Common myeloid progenitor, CD34-positive (primary cell): ENCODE data around the gene LUC7L3.

Experiments
- CTCF ChIA-PET: fragments of 350-600 bp; sonication (Branson Sonifier 250); formaldehyde crosslinking; loops from one replicate; lab custom pipeline; 2021; ENCODE audit warnings: antibody characterized with exemption; lab: Charles Lee
- POLR2A ChIA-PET: fragments of 350-600 bp; sonication (Branson Sonifier 250); formaldehyde crosslinking; loops from one replicate; lab custom pipeline; 2021; ENCODE audit warnings: antibody characterized with exemption; lab: Charles Lee
- DNase-seq, 3 donors: peaks; one replicate each; pipeline versions ENCODE4 v3.0.0 to v3.0.0-alpha.2; 2013
- H3K27ac ChIP-seq, 2 experiments: 1 replicate in 1 of 2; 2 replicates in 1 of 2; pipeline ENCODE4 v1.7.0; 2013; ENCODE audit warnings: inconsistent platforms in 2 of 2, low read length in 2 of 2, mild to moderate bottlenecking in 2 of 2, low read depth in 1 of 2, moderate library complexity in 1 of 2; ENCODE audit not compliant: severe bottlenecking in 2 of 2, insufficient read depth in 1 of 2, poor library complexity in 1 of 2
- H3K27me3 ChIP-seq, 5 experiments: replicated peaks in 2 of 5; 1 replicate in 3 of 5; 2 replicates in 2 of 5; pipeline versions ENCODE4 v1.6.1 to v1.7.0; 2013; ENCODE audit warnings: low read length in 4 of 5, mild to moderate bottlenecking in 2 of 5, moderate library complexity in 2 of 5, inconsistent platforms in 1 of 5; ENCODE audit not compliant: insufficient read depth in 5 of 5, control insufficient read depth in 4 of 5
- H3K36me3 ChIP-seq, 4 experiments: 1 replicate in 2 of 4; 2 replicates in 2 of 4; pipeline versions ENCODE4 v1.6.1 to v1.7.0; 2013; ENCODE audit warnings: low read length in 3 of 4, control low read depth in 1 of 4, mild to moderate bottlenecking in 1 of 4; ENCODE audit not compliant: control insufficient read depth in 4 of 4, insufficient read depth in 4 of 4
- H3K4me1 ChIP-seq, 4 experiments: 1 replicate in 3 of 4; 2 replicates in 1 of 4; pipeline versions ENCODE4 v1.6.1 to v1.7.1; 2013; ENCODE audit warnings: low read length in 3 of 4, mild to moderate bottlenecking in 3 of 4, control low read depth in 1 of 4, inconsistent platforms in 1 of 4, moderate library complexity in 1 of 4; ENCODE audit not compliant: control insufficient read depth in 4 of 4, insufficient read depth in 4 of 4; ENCODE audit errors: control extremely low read depth in 1 of 4
- H3K4me3 ChIP-seq, 7 experiments: 1 replicate in 4 of 7; 2 replicates in 3 of 7; pipeline versions ENCODE4 v1.5.1 to v1.7.0; 2013; ENCODE audit warnings: mild to moderate bottlenecking in 7 of 7, low read length in 6 of 7, moderate library complexity in 6 of 7, inconsistent platforms in 2 of 7, low read depth in 2 of 7, control low read depth in 1 of 7; ENCODE audit not compliant: insufficient read depth in 4 of 7, control insufficient read depth in 1 of 7; ENCODE audit errors: extremely low read depth in 1 of 7
- H3K9me3 ChIP-seq, 5 experiments: 1 replicate in 4 of 5; 2 replicates in 1 of 5; pipeline versions ENCODE4 v1.6.1 to v1.7.1; 2013; ENCODE audit warnings: low read length in 4 of 5, mild to moderate bottlenecking in 2 of 5, inconsistent platforms in 1 of 5, low read depth in 1 of 5, moderate library complexity in 1 of 5; ENCODE audit not compliant: control insufficient read depth in 4 of 5, insufficient read depth in 2 of 5; ENCODE audit errors: control extremely low read depth in 1 of 5
- WGBS: methylation state at CpG from one replicate; pipeline ENCODE4 v1.1.5; 2013; ENCODE audit not compliant: insufficient coverage; 5-methylcytosine and 5-hydroxymethylcytosine counted together

The LUC7L3 gene

DNA sequence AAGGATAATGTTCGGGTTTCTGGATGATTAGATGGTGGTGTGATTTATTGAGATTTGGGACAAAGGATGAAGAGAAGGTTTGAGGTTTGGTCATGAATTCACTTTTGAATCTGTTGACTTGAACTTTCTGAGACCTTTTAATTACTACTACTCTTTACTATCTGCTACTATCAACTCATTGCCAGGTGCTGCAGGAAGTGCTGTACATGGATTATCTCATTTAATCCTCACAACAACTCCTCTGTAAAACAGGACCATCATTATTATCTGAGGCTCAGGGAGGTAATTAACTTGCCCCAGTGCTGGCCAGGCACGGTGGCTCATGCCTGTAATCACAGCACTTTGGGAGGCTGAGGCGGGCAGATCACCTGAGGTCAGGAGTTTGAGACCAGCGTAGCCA, 8.8 kb upstream of the LUC7L3 start:
- Histone ChIP-seq H3K36me3 (no peaks in the 10 kb centered on the region), H3K27ac (no peak overlapping the region), H3K4me1 (peaks cover 12 to 30% (median 24%) of the 10 kb centered on the region in 4 experiments), H3K4me3 (no peak overlapping the region), H3K9me3 (no peaks in the 10 kb centered on the region), H3K27me3 (no peaks in the 10 kb centered on the region)
- ChIA-PET POLR2A (no interaction called here), CTCF (no interaction called here)
- 85% methylated on average over 2 of the region's 4 CpGs for WGBS
- DNase-seq = no peak

DNA sequence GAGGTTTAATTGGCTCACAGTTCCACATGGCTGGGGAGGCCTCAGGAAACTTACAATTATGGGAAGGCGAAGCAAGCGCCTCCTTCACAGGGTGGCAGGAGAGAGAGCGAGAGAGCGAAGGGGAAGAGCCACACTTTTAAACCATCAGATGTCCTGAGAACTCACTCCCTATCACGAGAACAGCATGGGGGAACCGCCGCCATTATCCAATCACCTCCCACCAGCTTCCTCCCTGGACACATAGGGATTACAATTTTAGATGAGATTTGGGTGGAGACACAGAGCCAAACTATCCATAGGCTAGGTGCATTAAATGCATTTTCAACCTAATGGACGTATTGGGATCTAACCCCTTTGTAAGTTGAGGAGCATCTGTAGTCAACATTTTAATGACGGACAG, 6.8 kb upstream of the LUC7L3 start:
- no peak for DNase-seq
- Histone ChIP-seq H3K4me1 (peaks cover 10 to 19% (median 17%) of the 10 kb centered on the region in 4 experiments), H3K27ac (no peak overlapping the region), H3K27me3 (no peaks in the 10 kb centered on the region), H3K36me3 (no peaks in the 10 kb centered on the region), H3K9me3 (no peaks in the 10 kb centered on the region), H3K4me3 (no peak overlapping the region)
- 100% methylated on average over 4 of the region's 9 CpGs for WGBS
- ChIA-PET POLR2A (no interaction called here), CTCF (interaction anchor here (1.1 to 1.4 kb wide), 2 partner anchors 9 to 18 kb away, joined by 3 read pairs; no protein-coding TSS in a partner anchor)

DNA sequence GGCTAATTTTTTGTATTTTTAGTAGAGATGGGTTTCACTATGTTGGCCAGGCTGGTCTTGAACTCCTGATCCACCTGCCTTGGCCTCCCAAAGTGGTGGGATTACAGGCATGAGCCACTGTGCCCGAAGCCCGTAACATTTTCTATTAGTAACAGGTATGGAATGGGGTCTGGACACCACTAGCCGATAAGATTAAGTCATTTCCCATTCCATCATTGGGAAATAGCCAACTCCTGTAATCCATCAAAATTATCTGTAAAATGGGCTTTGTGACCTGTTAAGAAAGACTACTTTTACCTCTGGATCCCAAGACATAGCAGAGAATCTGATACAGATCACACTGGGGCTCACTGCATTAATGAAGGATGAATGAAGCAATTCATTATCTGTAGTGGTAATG, 3.9 kb upstream of the LUC7L3 start:
- ChIA-PET POLR2A (no interaction called here), CTCF (interaction anchor here (1.0 kb wide), 1 partner anchor 89 kb away, joined by 3 read pairs; no protein-coding TSS in a partner anchor)
- Histone ChIP-seq H3K27ac (no peak overlapping the region), H3K4me1 (peaks cover 0 to 7% (median 4%) of the 10 kb centered on the region in 4 experiments), H3K4me3 (no peak overlapping the region), H3K27me3 (no peaks in the 10 kb centered on the region), H3K36me3 (no peaks in the 10 kb centered on the region), H3K9me3 (no peaks in the 10 kb centered on the region)
- 100% methylated on average over 1 of the region's 3 CpGs for WGBS
- DNase-seq = no peak

DNA sequence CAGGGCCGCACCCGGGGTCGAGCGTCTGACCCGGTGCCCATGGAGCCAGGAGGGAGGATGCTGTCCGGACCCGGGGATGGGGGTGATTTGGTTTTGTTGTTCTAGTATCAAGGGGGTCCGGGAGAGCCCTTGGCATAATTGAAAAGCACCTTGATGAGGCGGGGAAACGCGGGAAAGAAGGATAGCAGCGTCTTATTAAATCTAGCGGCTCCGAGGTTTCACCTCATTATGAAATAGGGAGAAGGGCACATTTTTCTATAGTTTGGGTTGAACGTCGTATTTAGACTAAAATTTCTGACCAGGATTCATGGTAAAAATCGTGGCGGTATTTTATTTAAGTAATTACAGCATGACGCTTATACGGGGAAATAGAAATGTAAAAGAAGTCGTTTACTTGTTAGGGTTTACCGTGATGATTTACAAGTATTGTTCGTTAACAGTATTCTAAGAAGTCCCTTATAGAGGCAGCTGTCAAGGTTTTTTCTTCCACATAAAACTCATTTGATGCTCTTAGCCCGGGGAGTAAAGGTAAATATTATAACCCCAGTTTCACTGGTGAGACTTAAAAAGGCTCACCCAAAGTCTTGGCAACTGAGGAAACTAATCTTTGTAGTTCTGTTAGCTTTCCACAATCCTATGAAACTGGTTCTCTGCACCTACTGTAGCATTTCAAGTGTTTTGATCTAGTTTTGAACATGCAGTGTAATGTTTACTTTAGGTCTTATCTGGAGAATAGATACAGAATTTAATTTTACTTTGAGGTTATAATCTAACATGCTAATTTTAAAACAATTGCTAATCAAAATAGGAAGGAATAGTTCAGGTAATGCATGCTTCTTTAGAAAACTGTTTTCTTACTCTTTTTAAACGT, 756 bp downstream of the LUC7L3 start:
- Histone ChIP-seq H3K4me3 (peak overlapping the region; percentile 56 to 99 (median 95)), H3K27me3 (no peaks in the 10 kb centered on the region), H3K4me1 (peaks cover 15 to 37% (median 24%) of the 10 kb centered on the region in 4 experiments), H3K27ac (peak overlapping the region; percentile 92 to 97), H3K36me3 (peaks cover 0 to 4% (median 2%) of the 10 kb centered on the region in 4 experiments), H3K9me3 (no peaks in the 10 kb centered on the region)
- ChIA-PET POLR2A (interaction anchor here (0.8 kb wide), 1 partner anchor 11 kb away, joined by 5 read pairs; no protein-coding TSS in a partner anchor), CTCF (no interaction called here)
- under 1% methylated on average over 21 of the region's 25 CpGs for WGBS
- no peak for DNase-seq

DNA sequence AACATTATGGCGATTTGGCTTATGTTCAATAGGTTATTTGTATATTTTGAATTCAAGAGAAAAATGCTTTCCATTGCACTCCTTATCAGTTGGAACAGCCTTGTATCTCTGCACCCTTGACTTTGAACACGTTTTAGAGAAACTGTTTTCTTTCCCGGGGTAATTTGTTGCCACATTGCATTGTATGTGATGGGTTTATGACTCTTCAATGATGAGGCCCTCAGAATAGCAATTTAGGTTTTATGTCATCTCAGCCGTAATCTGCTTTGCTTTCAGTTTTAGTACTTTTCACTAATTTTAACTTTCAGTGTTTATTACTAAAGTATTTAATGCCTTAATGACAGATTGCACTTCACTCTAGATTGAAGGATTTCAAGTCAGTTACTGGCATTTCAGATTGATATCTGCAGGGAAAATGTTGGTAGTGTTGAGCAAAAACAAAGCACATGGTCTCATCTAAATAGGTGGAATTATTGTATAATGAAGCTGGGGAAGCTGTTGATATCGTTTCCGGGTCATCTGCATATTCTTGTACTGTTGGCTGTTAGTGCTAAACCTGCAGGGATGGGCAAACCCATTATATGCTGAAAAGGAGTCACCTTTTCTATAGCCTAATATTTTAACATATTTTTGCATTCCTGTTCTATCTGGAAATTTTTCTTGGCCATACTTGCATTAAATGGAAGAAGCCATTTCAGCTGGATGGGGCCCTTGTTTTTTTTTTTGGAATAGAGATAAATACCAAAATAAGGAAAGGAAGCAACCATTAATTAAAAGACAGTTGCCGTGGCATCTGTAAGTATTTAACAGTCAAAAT, 2.0 kb downstream of the LUC7L3 start:
- peak overlapping the region; percentile 92 to 97 for H3K27ac ChIP-seq
- H3K9me3 ChIP-seq = no peaks in the 10 kb centered on the region
- peaks cover 0 to 4% (median 2%) of the 10 kb centered on the region in 4 experiments for H3K36me3 ChIP-seq
- H3K4me1 ChIP-seq = peaks cover 17 to 37% (median 24%) of the 10 kb centered on the region in 4 experiments
- DNase-seq = peak in 2 of 3 donors; percentile 30 to 46
- POLR2A ChIA-PET = no interaction called here
- no peaks in the 10 kb centered on the region for H3K27me3 ChIP-seq
- CTCF ChIA-PET = interaction anchor here (0.9 kb wide), 1 partner anchor 8 kb away, joined by 3 read pairs; no protein-coding TSS in a partner anchor
- H3K4me3 ChIP-seq = peak overlapping the region in 6 of 7 experiments; percentile 88 to 99 (median 96)
- WGBS = 3% methylated on average over 5 of the region's 7 CpGs

DNA sequence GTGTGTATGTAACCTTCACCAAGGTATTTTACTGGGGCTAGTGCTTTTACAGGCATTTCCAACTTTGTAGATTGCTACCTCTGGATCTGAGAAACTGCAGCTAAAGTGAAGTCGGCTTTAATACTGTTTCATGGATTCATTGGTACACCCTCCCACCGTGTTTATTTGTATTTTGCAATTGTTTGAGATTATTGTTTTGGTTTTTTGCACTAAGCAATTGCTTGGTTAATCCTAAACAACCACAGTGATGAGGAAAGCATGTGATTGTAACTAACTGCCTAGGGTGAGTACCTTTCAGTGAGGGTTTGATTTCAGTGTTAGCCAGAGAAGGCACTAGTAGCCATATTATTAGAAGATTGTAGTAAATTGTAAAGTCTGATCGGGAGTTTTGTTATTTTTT, 3.3 kb downstream of the LUC7L3 start:
- WGBS = 100% methylated on average over 1 of the region's 3 CpGs
- ChIA-PET POLR2A (no interaction called here), CTCF (interaction anchor here (1.0 kb wide), 1 partner anchor 92 kb away, joined by 3 read pairs; no protein-coding TSS in a partner anchor)
- H3K27ac ChIP-seq = no peak overlapping the region
- H3K27me3 ChIP-seq = no peaks in the 10 kb centered on the region
- H3K4me1 ChIP-seq = peaks cover 19 to 37% (median 25%) of the 10 kb centered on the region in 4 experiments
- H3K9me3 ChIP-seq = no peaks in the 10 kb centered on the region
- peaks cover 0 to 9% (median 2%) of the 10 kb centered on the region in 4 experiments for H3K36me3 ChIP-seq
- H3K4me3 ChIP-seq = no peak overlapping the region
- DNase-seq = no peak
